EH (cell line): Measurements from ENCODE around the gene GRIK2.

Experiments
- DNase-seq: peaks from one replicate; pipeline ENCODE4 v3.0.0-alpha.2; 2015; ENCODE audit warnings: low read depth

The GRIK2 gene

GRCh38 chr6:101400326-101401135, 7.0 kb downstream of the GRIK2 start:
- DNase-seq = no peak

DNA sequence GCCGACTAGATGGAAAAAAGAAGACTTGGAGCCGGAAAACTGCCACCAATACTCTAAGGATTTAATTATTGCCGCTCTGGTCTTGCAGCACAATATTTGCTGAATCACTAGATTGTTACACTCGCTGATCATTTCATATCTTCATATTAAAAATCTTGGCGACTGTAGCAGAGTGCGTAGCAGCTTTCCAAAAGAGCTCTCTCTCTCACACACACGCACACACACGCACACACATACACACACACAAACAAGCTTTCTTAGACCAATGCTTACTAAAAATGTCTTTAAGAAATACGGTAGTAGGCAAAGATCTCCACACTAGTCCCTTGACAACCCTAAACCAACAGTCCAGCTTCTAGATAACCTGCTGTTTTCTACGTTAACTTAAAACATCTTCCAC, 7.7 kb downstream of the GRIK2 start:
- DNase-seq = no peak

DNA sequence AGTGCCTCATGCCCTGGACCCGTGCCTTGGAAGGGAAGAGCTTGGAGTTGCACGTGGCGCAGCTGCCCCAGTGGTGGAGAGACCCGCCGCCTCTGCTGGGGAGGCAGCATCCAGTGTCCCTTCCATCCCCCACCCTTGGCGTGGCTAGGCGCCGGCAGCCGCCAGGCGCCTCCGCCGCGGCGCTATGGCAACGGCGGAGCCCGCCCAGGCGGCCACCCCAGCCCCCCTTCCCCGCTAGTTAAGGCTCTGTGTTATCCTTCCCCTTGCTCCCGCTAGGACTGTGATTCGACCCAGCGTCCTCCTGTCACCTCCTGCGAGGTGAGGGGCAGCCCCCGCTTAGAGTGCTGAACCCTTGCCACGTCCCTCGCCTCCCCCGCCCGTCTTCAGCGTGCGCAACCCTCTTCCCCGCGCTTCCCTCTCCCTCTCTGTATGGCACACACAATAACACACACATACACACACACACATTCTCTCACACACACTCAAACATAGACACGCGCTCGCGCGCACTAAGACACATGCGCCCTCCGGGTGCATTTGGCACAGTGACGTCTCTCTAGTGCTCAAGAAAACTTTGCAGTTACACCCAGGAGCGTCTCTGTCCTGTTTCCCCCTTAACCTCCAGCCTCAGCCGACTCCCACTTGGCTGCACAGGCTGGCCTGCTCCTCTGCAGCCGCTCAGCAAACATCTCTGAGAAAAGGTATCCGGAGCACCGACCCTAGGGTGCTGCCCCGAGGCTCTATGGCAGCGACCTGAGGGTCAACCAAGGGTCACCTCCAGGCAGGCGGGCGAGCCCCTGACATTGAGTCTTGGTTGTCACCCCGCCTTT, 8.5 kb downstream of the GRIK2 start:
- peak; percentile 57 for DNase-seq

DNA sequence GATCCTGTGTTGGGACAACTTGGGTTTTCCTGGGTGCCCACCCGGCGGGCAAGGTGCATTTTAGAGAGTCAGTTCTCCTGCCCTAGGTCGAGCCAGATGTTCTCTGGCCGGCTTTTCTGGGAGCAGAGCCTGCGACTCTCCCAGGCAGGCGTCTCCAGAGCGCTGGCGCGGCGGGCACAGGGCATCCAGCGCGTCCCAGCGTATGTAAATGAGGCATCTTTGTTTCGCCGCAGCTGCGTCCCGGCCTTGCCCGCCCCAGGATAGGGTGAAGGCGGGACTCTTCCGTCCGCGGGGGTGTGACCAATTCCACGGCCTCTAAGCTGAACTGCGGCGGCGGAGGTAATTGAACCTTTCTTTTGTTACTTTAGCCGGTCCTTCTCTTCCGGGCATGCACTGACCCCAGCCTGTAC, 9.1 kb downstream of the GRIK2 start:
- DNase-seq = peak; percentile 46

- DNase-seq = no peak
These were observed 9.9 kb downstream of the GRIK2 start for GRCh38 chr6:101403216-101403945.

DNA sequence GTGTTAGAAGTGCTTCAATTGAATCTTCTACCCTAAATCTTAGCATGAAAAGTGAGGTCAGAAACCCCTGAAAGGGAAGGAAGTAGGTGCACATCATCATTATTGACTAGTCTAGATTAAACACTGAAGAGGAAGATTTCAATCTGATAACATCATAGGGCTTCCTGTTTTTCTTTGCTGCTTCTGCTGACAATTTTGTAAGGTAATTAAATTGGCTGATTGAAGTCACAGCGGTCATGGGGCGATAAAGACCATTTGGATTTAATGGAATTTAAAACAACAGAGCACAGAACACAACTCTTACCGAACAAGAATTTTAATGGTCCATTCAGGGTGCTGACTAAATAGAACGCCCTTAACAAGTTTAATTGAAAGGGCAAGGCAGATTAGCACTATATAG, 11.3 kb downstream of the GRIK2 start:
- no peak for DNase-seq

- no peak for DNase-seq
These were observed 20.3 kb downstream of the GRIK2 start for GRCh38 chr6:101413773-101414172.

DNA sequence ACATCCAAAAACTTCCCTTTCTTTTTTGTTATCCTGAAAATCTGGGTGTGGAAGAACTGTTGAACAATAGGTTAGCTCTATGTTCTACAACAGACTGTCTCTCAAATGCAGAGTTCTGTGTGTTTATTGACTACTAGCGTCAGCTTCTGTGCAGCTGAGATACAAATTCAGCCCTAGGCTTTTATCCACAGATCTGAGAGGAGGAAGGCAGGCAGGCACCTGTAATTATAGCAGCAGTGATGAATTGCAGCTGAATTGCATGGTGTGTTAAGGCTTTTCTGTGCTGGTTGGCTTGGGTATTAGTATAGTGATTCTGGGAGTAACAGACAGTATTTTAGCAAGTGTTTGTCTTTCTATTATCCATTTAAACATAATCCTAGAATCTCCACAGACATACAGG, 24.4 kb downstream of the GRIK2 start:
- DNase-seq = no peak

GRCh38 chr6:101422251-101422650, 28.7 kb downstream of the GRIK2 start:
- DNase-seq = no peak

DNA sequence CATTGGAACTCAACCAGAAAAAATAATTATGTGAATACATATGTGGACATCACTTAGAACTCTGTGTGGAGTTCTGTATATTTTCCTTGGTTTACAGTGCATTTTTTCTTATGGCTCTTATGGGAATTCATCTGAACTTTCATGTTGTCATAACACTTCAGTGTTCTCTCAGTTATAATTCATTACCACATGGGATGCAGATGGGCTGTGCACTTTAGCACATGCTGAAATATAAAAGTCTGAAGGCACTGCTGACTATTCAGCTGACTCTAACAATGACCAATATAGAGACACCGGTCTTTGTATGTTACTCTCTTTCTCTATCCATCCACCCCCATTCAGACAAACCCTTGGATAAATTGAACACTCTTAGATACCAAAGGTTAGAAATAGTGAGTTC, 29.3 kb downstream of the GRIK2 start:
- DNase-seq = no peak

- DNase-seq = peak; percentile 46
These were observed 35.8 kb downstream of the GRIK2 start for GRCh38 chr6:101429270-101429669.

- DNase-seq = no peak
These were observed 36.3 kb downstream of the GRIK2 start for GRCh38 chr6:101429845-101430244.

DNA sequence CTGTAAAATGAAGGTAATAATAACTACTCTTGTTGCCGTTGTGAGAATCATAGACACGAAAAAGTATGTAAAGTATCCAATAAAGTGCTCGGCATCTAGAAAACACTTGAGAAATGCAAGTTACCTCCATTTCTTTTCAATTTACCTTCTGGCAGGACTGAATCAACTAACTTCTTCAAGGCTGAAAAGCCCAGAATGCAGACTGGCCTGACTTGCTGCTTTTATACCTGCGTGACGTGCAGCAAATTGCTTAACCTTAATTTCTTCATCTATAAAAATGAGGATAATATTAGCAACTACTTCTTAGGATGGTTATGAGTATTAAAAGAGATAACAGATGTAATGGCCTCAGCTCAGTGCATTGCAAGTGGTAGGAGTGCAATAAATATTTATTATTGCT, 39.6 kb downstream of the GRIK2 start:
- no peak for DNase-seq

DNA sequence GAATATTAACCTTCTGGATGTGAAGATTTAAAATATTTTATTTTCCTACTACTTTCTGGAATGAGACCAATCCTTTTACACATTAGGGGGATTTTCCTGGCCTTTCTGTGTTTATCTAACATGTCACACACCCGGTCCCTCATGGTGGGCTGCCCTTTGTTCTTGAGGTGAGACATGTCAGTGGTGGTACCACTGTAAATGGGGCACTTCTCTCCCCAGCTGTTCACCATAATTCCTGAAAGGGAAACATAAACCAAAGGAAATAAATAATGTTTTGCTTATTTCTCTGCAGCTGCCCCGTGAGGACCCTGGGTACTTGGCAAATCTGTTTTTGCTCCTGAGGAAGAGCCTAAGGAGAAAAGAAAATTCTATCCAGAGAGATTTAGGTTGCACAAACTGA, 41.1 kb downstream of the GRIK2 start:
- no peak for DNase-seq

DNA sequence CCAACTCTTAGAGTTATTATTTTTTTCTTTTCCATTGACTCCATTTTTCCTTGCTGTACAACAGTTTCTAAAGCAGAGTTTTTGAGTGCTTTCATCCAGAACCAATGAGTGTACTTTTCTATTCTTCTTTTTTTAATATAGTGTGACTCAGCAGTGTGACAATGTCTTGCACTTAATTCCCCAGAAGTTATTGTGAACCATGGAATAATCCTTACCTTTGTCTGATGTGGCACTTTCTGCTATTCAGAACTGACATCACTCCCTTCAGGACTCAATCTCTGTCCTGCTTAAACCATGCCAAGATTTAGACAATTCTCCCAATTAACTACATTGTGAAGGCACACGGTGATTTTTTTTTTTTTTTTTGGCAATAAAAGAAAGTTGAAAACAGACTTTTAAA, 41.5 kb downstream of the GRIK2 start:
- DNase-seq = no peak

GRCh38 chr6:101439790-101440189, 46.3 kb downstream of the GRIK2 start:
- DNase-seq = peak; percentile 63

DNA sequence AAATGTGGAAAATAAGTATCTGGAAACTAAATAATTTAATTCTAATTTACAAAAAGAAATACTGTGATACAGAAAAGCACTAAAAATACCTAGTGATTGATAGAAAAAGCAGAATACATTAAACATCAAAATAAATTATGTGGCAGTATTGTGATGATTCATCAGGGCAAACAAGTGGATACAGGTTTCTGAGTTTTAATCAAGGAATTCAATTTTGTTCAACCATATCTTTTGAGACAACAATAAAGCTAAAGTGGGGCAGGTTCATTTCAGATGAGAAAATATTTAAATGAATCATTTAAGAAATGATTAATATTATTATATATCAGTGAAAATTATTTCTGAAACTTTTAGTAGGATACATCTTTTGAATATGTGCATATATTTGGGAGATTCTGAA, 49.8 kb downstream of the GRIK2 start:
- DNase-seq = no peak

DNA sequence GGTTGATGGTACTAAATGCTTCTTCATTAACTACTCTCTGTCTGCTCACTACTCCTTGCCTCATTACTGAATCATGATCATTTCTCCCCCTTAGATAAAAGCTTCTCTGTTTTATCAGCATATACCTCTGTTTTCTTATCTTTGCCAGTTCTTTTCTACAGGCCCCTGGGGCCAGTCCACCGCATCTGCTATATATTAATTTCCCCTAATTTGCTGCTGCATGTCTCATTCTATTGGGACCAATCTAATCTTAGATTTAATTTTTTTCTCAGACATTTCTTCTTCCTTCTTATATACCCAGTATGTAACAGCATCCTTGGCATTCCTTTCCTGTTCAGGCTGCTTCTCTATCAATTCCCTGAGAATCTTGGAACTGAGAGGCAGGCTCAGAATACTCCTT, 51.2 kb downstream of the GRIK2 start:
- DNase-seq = peak; percentile 56

DNA sequence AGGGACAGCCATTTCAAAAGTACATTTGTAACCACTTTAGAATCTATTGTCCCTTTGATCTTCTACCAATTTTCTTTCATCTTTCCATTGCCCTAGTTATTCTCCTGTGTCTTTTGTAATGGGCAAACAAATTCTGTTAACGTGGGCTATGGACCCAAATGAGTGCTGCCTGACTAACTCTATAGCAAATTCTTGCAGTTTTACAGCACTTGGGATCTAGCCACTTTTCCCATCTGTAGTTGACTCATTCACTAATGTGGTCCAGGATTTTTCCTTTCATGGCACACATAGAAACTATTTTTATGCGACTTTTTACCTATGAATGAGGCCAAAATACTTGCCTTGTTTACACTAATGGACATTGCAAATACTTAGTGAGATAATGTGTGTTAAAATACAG, 52.0 kb downstream of the GRIK2 start:
- DNase-seq = peak; percentile 87

GRCh38 chr6:101450901-101451300, 57.4 kb downstream of the GRIK2 start:
- DNase-seq = no peak

- DNase-seq = no peak
These were observed 58.5 kb downstream of the GRIK2 start for GRCh38 chr6:101451981-101452380.

GRCh38 chr6:101453221-101453620, 59.7 kb downstream of the GRIK2 start:
- DNase-seq = no peak
